MM.1S (cell line): ENCODE data around the gene DNAJB11.
"Not testable (repeated sequence)": the region's sequence is repeated elsewhere in the genome, so short reads cannot be mapped to it uniquely, and the experiment has no call there.

ENCODE experiments used
- DNase-seq: peaks from one replicate; pipeline ENCODE4 v3.0.0-alpha.2; 2015
- H2AFZ ChIP-seq: fragments of 300-600 bp; sonication (generic); 2 replicates; pipeline ENCODE4 v1.6.0; 2016; ENCODE audit warnings: antibody characterized with exemption, low read length
- H3F3A ChIP-seq: fragments of 300-600 bp; sonication (generic); 2 replicates; pipeline ENCODE4 v1.6.1; 2016; ENCODE audit warnings: mild to moderate bottlenecking, antibody characterized with exemption, low read length, moderate library complexity, mixed read lengths; ENCODE audit not compliant: insufficient read depth
- H3K27ac ChIP-seq: fragments of 300-600 bp; sonication (generic); 2 replicates; pipeline ENCODE4 v1.5.1; 2016; ENCODE audit warnings: mild to moderate bottlenecking, low read length
- H3K27me3 ChIP-seq: fragments of 300-600 bp; sonication (generic); replicated peaks from 2 replicates; pipeline ENCODE4 v1.6.0; 2016; ENCODE audit warnings: low read length; ENCODE audit not compliant: insufficient read depth
- H3K36me3 ChIP-seq: fragments of 300-600 bp; sonication (generic); replicated peaks from 2 replicates; pipeline ENCODE4 v1.6.1; 2016; ENCODE audit warnings: mild to moderate bottlenecking, low read length, mixed read lengths; ENCODE audit not compliant: insufficient read depth
- H3K4me1 ChIP-seq: fragments of 300-600 bp; sonication (generic); 2 replicates; pipeline ENCODE4 v1.6.1; 2016; ENCODE audit warnings: low read length, mixed read lengths
- H3K4me2 ChIP-seq: fragments of 300-600 bp; sonication (generic); 2 replicates; pipeline ENCODE4 v1.6.0; 2016; ENCODE audit warnings: low read depth, low read length
- H3K4me3 ChIP-seq: fragments of 300-600 bp; sonication (generic); 2 replicates; pipeline ENCODE4 v1.5.1; 2016; ENCODE audit warnings: low read length, mixed read lengths
- H3K79me2 ChIP-seq: fragments of 300-600 bp; sonication (generic); 2 replicates; pipeline ENCODE4 v1.6.1; 2016; ENCODE audit warnings: mixed run types, low read length, mixed read lengths
- H3K9ac ChIP-seq: fragments of 300-600 bp; sonication (generic); 2 replicates; pipeline ENCODE4 v1.6.1; 2016; ENCODE audit warnings: low read length, mixed read lengths
- H3K9me2 ChIP-seq: fragments of 300-600 bp; sonication (generic); replicated peaks from 2 replicates; pipeline ENCODE4 v1.6.1; 2016; ENCODE audit warnings: mild to moderate bottlenecking, low read length, mixed read lengths; ENCODE audit not compliant: insufficient read depth
- H3K9me3 ChIP-seq: fragments of 300-600 bp; sonication (generic); replicated peaks from 2 replicates; pipeline ENCODE4 v1.6.1; 2016; ENCODE audit warnings: mild to moderate bottlenecking, low read length, mixed read lengths; ENCODE audit not compliant: insufficient read depth
- H4K20me1 ChIP-seq: fragments of 300-600 bp; sonication (generic); 2 replicates; pipeline ENCODE4 v1.6.1; 2016; ENCODE audit warnings: mild to moderate bottlenecking, low read length, moderate library complexity, mixed read lengths; ENCODE audit not compliant: insufficient read depth
- EZH2 ChIP-seq: fragments of 300-600 bp; sonication (generic); optimal IDR thresholded peaks from 2 replicates; pipeline ENCODE3; 2017; ENCODE audit warnings: low read depth, mild to moderate bottlenecking, antibody characterized with exemption, low read length, mixed read lengths
- EZH2phosphoT487 ChIP-seq: fragments of 300-600 bp; sonication (generic); IDR thresholded peaks from 2 replicates; pipeline ENCODE4 v1.6.1; 2018; ENCODE audit warnings: antibody characterized with exemption, low read length
- TF ChIP-seq, protein P1 (sequence below): fragments of 300-600 bp; sonication (generic); IDR thresholded peaks from 2 replicates; pipeline ENCODE4 v1.5.1; 2016; ENCODE audit warnings: antibody characterized with exemption, low read length, mixed read lengths

Gene DNAJB11

DNA sequence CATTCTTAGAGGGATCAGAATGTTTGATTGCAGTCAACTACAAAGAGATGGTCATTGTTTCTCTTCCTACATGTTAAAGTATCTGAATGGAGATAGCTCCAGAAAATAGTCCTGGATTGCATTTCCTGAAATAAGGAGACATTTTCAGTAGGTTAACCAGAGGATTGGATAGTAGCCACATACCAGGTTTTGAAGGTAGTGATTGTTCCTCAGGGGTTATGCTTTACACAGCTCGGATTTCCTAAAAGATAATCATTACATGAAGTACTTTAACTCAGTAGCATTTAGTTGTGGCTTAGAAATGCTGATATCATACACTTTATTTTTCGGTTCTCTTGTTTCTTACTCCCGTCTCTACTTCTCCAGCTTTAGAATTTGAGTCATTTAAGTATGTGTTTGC lies 10.3 kb downstream of the DNAJB11 start:
- no peak overlapping the region for H3K27ac ChIP-seq
- H3K27me3 ChIP-seq: no peaks in the 10 kb centered on the region
- H3K4me1 ChIP-seq: no peaks in the 10 kb centered on the region
- no peak overlapping the region for H3K4me2 ChIP-seq
- no peak overlapping the region for H2AFZ ChIP-seq
- DNase-seq: no peak
- H3K9me2 ChIP-seq: no peaks in the 10 kb centered on the region
- H3K36me3 ChIP-seq: peaks cover 29% of the 10 kb centered on the region
- no peaks in the 10 kb centered on the region for H3F3A ChIP-seq
- 0 out of 2 replicates have a peak, but pooled peaks cover 6% of the 10 kb centered on the region for H3K79me2 ChIP-seq
- H3K4me3 ChIP-seq: no peak overlapping the region
- no peaks in the 10 kb centered on the region for H4K20me1 ChIP-seq
- no peaks in the 10 kb centered on the region for H3K9me3 ChIP-seq
- TF ChIP-seq EZH2phosphoT487 (no peak), EZH2 (no peak)
- TF ChIP-seq, protein P1, sequence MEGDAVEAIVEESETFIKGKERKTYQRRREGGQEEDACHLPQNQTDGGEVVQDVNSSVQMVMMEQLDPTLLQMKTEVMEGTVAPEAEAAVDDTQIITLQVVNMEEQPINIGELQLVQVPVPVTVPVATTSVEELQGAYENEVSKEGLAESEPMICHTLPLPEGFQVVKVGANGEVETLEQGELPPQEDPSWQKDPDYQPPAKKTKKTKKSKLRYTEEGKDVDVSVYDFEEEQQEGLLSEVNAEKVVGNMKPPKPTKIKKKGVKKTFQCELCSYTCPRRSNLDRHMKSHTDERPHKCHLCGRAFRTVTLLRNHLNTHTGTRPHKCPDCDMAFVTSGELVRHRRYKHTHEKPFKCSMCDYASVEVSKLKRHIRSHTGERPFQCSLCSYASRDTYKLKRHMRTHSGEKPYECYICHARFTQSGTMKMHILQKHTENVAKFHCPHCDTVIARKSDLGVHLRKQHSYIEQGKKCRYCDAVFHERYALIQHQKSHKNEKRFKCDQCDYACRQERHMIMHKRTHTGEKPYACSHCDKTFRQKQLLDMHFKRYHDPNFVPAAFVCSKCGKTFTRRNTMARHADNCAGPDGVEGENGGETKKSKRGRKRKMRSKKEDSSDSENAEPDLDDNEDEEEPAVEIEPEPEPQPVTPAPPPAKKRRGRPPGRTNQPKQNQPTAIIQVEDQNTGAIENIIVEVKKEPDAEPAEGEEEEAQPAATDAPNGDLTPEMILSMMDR: no peak
- no peak overlapping the region for H3K9ac ChIP-seq

- H3K4me1 ChIP-seq: no peaks in the 10 kb centered on the region
- H4K20me1 ChIP-seq: no peaks in the 10 kb centered on the region
- no peaks in the 10 kb centered on the region for H3F3A ChIP-seq
Measured at GRCh38 chr3:186582541-186582940, 12.0 kb downstream of the DNAJB11 start.

DNA sequence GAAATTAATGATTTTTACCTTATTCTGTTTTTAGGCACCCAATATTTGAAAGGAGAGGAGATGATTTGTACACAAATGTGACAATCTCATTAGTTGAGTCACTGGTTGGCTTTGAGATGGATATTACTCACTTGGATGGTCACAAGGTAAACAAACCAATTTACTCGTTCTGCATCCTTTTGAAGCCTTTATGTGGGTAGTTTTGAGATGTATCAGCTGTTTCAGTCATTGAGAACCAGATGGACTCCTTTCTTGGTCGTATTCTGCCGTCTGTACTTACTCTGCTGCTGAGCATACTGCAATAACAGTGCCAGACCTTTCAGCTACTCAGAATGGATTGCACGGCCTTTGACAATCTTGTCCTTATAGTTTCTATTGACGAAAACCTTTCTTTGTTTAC lies 13.3 kb downstream of the DNAJB11 start:
- Histone ChIP-seq H3K9me2 (no peaks in the 10 kb centered on the region), H2AFZ (no peak overlapping the region), H3K4me1 (no peaks in the 10 kb centered on the region), H3F3A (no peaks in the 10 kb centered on the region), H3K27ac (no peak overlapping the region), H3K9ac (no peak overlapping the region), H4K20me1 (no peaks in the 10 kb centered on the region), H3K4me3 (no peak overlapping the region), H3K79me2 (no peaks in the 10 kb centered on the region), H3K36me3 (peaks cover 22% of the 10 kb centered on the region), H3K27me3 (no peaks in the 10 kb centered on the region), H3K9me3 (no peaks in the 10 kb centered on the region), H3K4me2 (no peak overlapping the region)
- no peak for DNase-seq
- TF ChIP-seq EZH2 (no peak), EZH2phosphoT487 (no peak)
- TF ChIP-seq, protein P1: no peak

More at GRCh38 chr3:186582541-186582940, 12.0 kb downstream of the DNAJB11 start:
- Histone ChIP-seq H3K4me2 (no peak overlapping the region), H3K9me3 (no peaks in the 10 kb centered on the region), H3K4me3 (no peak overlapping the region), H2AFZ (no peak overlapping the region), H3K36me3 (peaks cover 23% of the 10 kb centered on the region), H3K79me2 (no peaks in the 10 kb centered on the region), H3K27me3 (no peaks in the 10 kb centered on the region), H3K9ac (no peak overlapping the region), H3K9me2 (no peaks in the 10 kb centered on the region), H3K27ac (no peak overlapping the region)
- DNase-seq: no peak
- TF ChIP-seq EZH2 (no peak), EZH2phosphoT487 (no peak)
- TF ChIP-seq, protein P1: no peak

GRCh38 chr3:186586245-186586644 lies 15.7 kb downstream of the DNAJB11 start:
- not testable (repeated sequence) for H3F3A ChIP-seq, H3K9me2 ChIP-seq, H3K9me3 ChIP-seq, H3K27ac ChIP-seq, H3K4me2 ChIP-seq, H4K20me1 ChIP-seq, H2AFZ ChIP-seq, H3K9ac ChIP-seq, H3K79me2 ChIP-seq, H3K4me3 ChIP-seq, DNase-seq, H3K4me1 ChIP-seq, H3K27me3 ChIP-seq
- peaks cover 19% of the 10 kb centered on the region; the same call in 1 of the 2 replicates for H3K36me3 ChIP-seq
